ENCODE measurements around the gene STIM1. TPM values are rescaled to one million over a fixed set of nuclear protein-coding genes. Genes with fewer than 3 reads are reported as not detected.

Gene STIM1
- total RNA-seq, 1 experiment from 2014 or later: 28.3 TPM

- TF ChIP-seq CTCF (conservative IDR thresholded peaks at IDR 0.05) (no peak), EZH2 (IDR thresholded peaks at IDR 0.05; ENCODE audit: low read depth) (no peak)
- Histone ChIP-seq H2AFZ (no peak overlapping the region), H3K79me2 (ENCODE audit: low read depth) (peaks cover under 1% of the 10 kb centered on the region; the same call in 1 of the 2 replicates), H3K9me2 (ENCODE audit: insufficient read depth) (no peaks in the 10 kb centered on the region), H3K4me2 (no peak overlapping the region), H3K4me3 (no peak overlapping the region), H3K27me3 (ENCODE audit: insufficient read depth, low read depth) (no peaks in the 10 kb centered on the region), H3K36me3 (ENCODE audit: low read depth) (no peaks in the 10 kb centered on the region), H3K27ac (no peak overlapping the region), H3K9me3 (ENCODE audit: insufficient read depth, low read depth) (no peaks in the 10 kb centered on the region), H3K4me1 (replicated peaks; ENCODE audit: insufficient read depth) (peaks cover 7% of the 10 kb centered on the region), H4K20me1 (ENCODE audit: insufficient read depth) (no peaks in the 10 kb centered on the region), H3F3A (ENCODE audit: insufficient read depth, low read depth) (no peaks in the 10 kb centered on the region; the same call in 1 of the 2 replicates)
- no peak for DNase-seq
- no TSS peak for BruUV-seq (replicated peaks)
- ChIA-PET CTCF (no interaction called here), POLR2A (ENCODE audit: unreplicated experiment) (no interaction called here)
- intact Hi-C loops (cut with micrococcal nuclease; ENCODE audit: unreplicated experiment): no loop called here
Measured at GRCh38 chr11:3845246-3845645, 10.2 kb upstream of the STIM1 start.

GRCh38 chr11:3845670-3846069, 9.8 kb upstream of the STIM1 start:
- H3K4me3 ChIP-seq: no peak overlapping the region
- H3K27ac ChIP-seq: no peak overlapping the region
- no peaks in the 10 kb centered on the region for H3K36me3 ChIP-seq (ENCODE audit: low read depth)
- intact Hi-C loops (cut with micrococcal nuclease; ENCODE audit: unreplicated experiment): no loop called here
- no peak for DNase-seq
- no peaks in the 10 kb centered on the region; the same call in 1 of the 2 replicates for H3F3A ChIP-seq (ENCODE audit: insufficient read depth, low read depth)
- POLR2A ChIA-PET (ENCODE audit: unreplicated experiment): no interaction called here
- H2AFZ ChIP-seq: no peak overlapping the region
- H3K9me3 ChIP-seq (ENCODE audit: insufficient read depth, low read depth): no peaks in the 10 kb centered on the region
- no peak overlapping the region for H3K4me2 ChIP-seq
- no peaks in the 10 kb centered on the region for H3K9me2 ChIP-seq (ENCODE audit: insufficient read depth)
- H3K79me2 ChIP-seq (ENCODE audit: low read depth): no peaks in the 10 kb centered on the region
- TF ChIP-seq EZH2 (IDR thresholded peaks at IDR 0.05; ENCODE audit: low read depth): no peak
- TF ChIP-seq CTCF (conservative IDR thresholded peaks at IDR 0.05): no peak
- no peaks in the 10 kb centered on the region for H4K20me1 ChIP-seq (ENCODE audit: insufficient read depth)
- no TSS peak for BruUV-seq (replicated peaks)
- no peaks in the 10 kb centered on the region for H3K27me3 ChIP-seq (ENCODE audit: insufficient read depth, low read depth)
- H3K4me1 ChIP-seq (replicated peaks; ENCODE audit: insufficient read depth): peaks cover 7% of the 10 kb centered on the region
- CTCF ChIA-PET: no interaction called here

- BruUV-seq (replicated peaks): no TSS peak
- H2AFZ ChIP-seq: no peak overlapping the region
Measured at GRCh38 chr11:3849297-3849874, 6.1 kb upstream of the STIM1 start.

More at GRCh38 chr11:3849297-3849874, 6.1 kb upstream of the STIM1 start:
- Histone ChIP-seq H3K79me2 (ENCODE audit: low read depth) (no peaks in the 10 kb centered on the region), H3K4me1 (replicated peaks; ENCODE audit: insufficient read depth) (peaks cover 2% of the 10 kb centered on the region; the same call in 1 of the 2 replicates), H3K36me3 (ENCODE audit: low read depth) (no peaks in the 10 kb centered on the region), H3K27ac (no peak overlapping the region), H3K4me2 (no peak overlapping the region), H3F3A (ENCODE audit: insufficient read depth, low read depth) (no peaks in the 10 kb centered on the region), H4K20me1 (ENCODE audit: insufficient read depth) (no peaks in the 10 kb centered on the region), H3K9me3 (ENCODE audit: insufficient read depth, low read depth) (no peaks in the 10 kb centered on the region), H3K27me3 (ENCODE audit: insufficient read depth, low read depth) (no peaks in the 10 kb centered on the region), H3K4me3 (no peak overlapping the region), H3K9me2 (ENCODE audit: insufficient read depth) (no peaks in the 10 kb centered on the region)
- TF ChIP-seq EZH2 (IDR thresholded peaks at IDR 0.05; ENCODE audit: low read depth) (no peak), CTCF (conservative IDR thresholded peaks at IDR 0.05) (peak; percentile 72)
- ChIA-PET CTCF (interaction anchor here (0.6 to 1.9 kb wide), 3 partner anchors 16 to 225 kb away, joined by 3 to 19 read pairs (median 3); no protein-coding TSS in a partner anchor), POLR2A (ENCODE audit: unreplicated experiment) (interaction anchor here (0.6 to 0.7 kb wide), 3 partner anchors 12 to 231 kb away, joined by 3 to 10 read pairs (median 4); no protein-coding TSS in a partner anchor)
- intact Hi-C loops (cut with micrococcal nuclease; ENCODE audit: unreplicated experiment): loop anchor here (1.0 kb wide), 1 partner anchor 223 kb away; no protein-coding TSS in a partner anchor
- DNase-seq: peak in 1 of 2 experiments; percentile 12
